ENCODE results near the gene NAALADL2. TPM values are rescaled to one million over a fixed set of nuclear protein-coding genes. Genes with fewer than 3 reads are reported as not detected.

Gene NAALADL2
- total RNA-seq, 1 experiment from 2014 or later, result 1.6 TPM

DNA sequence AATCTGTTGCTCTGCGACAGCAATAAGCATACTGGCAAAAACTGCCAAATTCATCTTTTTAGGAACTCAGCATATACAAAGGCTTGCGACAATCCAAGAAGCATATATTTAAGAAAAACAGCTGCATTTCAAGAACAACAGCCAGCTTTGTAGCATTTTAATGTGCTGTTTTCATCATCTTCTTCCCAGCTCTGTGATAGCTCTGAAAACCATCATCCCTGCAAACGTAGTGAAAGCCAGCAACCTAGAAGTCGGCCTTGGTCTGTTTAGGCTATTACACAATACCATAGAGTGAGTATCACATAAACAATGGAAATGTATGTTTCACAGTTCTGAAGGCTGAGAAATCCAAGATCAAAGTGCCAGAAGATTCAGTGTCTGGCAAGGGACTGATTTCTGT lies 187.5 kb downstream of the NAALADL2 start:
- Mint-ChIP-seq H3K4me3 (no peak overlapping the region), H3K27ac (no peak overlapping the region), H3K27me3 (ENCODE audit: low read depth) (no peaks in the 10 kb centered on the region), H3K9me3 (peaks cover 25% of the 10 kb centered on the region in 2 experiments), H3K36me3 (ENCODE audit: insufficient read depth in 1 of 3, low read depth in 3 of 3) (peaks cover 14 to 24% (median 22%) of the 10 kb centered on the region in 3 experiments; a peak in 6 of 7 replicates), H3K4me1 (peaks cover 0 to 2% of the 10 kb centered on the region in 2 experiments; a peak in 2 of 4 replicates)
- no peak overlapping the region for H3K4ac ChIP-seq (ENCODE audit: low read depth, low read length)
- H2BK20ac ChIP-seq (ENCODE audit: low read depth, low read length, poor library complexity, severe bottlenecking), result no peak overlapping the region
- no peak overlapping the region for H4K91ac ChIP-seq (ENCODE audit: insufficient read length, low read depth, low read length)
- no peak overlapping the region for H3K14ac ChIP-seq (ENCODE audit: insufficient read depth, low read length)
- H3K9ac ChIP-seq (ENCODE audit: extremely low read depth, insufficient read length, low read length), result no peak overlapping the region
- no peak overlapping the region for H3K23ac ChIP-seq (ENCODE audit: insufficient read length, low read depth, low read length)
- peaks cover 23% of the 10 kb centered on the region for H3K9me3 ChIP-seq (ENCODE audit: control insufficient read depth, low read depth, low read length)
- no peak overlapping the region for H2BK5ac ChIP-seq (ENCODE audit: insufficient read length, low read length)
- no peak overlapping the region for H2AFZ ChIP-seq (ENCODE audit: low read length)
- H4K8ac ChIP-seq (replicated peaks; ENCODE audit: insufficient read length, low read depth, low read length), result no peak overlapping the region
- DNase-seq, result no peak
- H2BK15ac ChIP-seq (ENCODE audit: low read depth, low read length), result no peak overlapping the region
- H3K56ac ChIP-seq (ENCODE audit: insufficient read length, low read depth, low read length), result no peak overlapping the region
- no peaks in the 10 kb centered on the region for H4K20me1 ChIP-seq (ENCODE audit: control insufficient read depth, insufficient read depth, insufficient read length)
- H3K27me3 ChIP-seq (ENCODE audit: insufficient read depth, low read length), result no peaks in the 10 kb centered on the region
- TF ChIP-seq, protein P1, sequence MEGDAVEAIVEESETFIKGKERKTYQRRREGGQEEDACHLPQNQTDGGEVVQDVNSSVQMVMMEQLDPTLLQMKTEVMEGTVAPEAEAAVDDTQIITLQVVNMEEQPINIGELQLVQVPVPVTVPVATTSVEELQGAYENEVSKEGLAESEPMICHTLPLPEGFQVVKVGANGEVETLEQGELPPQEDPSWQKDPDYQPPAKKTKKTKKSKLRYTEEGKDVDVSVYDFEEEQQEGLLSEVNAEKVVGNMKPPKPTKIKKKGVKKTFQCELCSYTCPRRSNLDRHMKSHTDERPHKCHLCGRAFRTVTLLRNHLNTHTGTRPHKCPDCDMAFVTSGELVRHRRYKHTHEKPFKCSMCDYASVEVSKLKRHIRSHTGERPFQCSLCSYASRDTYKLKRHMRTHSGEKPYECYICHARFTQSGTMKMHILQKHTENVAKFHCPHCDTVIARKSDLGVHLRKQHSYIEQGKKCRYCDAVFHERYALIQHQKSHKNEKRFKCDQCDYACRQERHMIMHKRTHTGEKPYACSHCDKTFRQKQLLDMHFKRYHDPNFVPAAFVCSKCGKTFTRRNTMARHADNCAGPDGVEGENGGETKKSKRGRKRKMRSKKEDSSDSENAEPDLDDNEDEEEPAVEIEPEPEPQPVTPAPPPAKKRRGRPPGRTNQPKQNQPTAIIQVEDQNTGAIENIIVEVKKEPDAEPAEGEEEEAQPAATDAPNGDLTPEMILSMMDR (conservative IDR thresholded peaks at IDR 0.05), result no peak
- H4K5ac ChIP-seq (ENCODE audit: insufficient read length, low read depth, low read length), result no peak overlapping the region
- no peak overlapping the region for H2AK5ac ChIP-seq (ENCODE audit: insufficient read length, low read length)
- no peak overlapping the region for H3K4me2 ChIP-seq (ENCODE audit: insufficient read depth, insufficient read length, low read length)
- no peaks in the 10 kb centered on the region for H3K23me2 ChIP-seq (ENCODE audit: insufficient read length, low read depth, low read length, poor library complexity, severe bottlenecking)
- no peak overlapping the region for H3T11ph ChIP-seq (ENCODE audit: low read length)
- no peaks in the 10 kb centered on the region for H3K79me2 ChIP-seq (ENCODE audit: insufficient read depth, low read length)
- WGBS (ENCODE audit: extremely low coverage, insufficient read length, low lambda C conversion rate), result no CpG with 5 or more reads among the region's 4 CpGs
- H2BK12ac ChIP-seq (ENCODE audit: insufficient read length, low read depth, low read length), result no peak overlapping the region
- H2BK120ac ChIP-seq (ENCODE audit: low read depth, low read length, poor library complexity, severe bottlenecking), result no peak overlapping the region
- H3K27ac ChIP-seq (ENCODE audit: insufficient read length, low read depth, low read length), result no peak overlapping the region
- no peaks in the 10 kb centered on the region for H3K79me1 ChIP-seq (ENCODE audit: insufficient read depth, low read depth, low read length, poor library complexity, severe bottlenecking)
- H3K4me1 ChIP-seq (ENCODE audit: insufficient read depth, low read length), result no peaks in the 10 kb centered on the region
- H3K18ac ChIP-seq (ENCODE audit: insufficient read length, low read depth, low read length), result no peak overlapping the region

Measured in H9 (cell line).